Smooth muscle cell (in vitro differentiated cells): ENCODE data around the gene AK8. TPM values are rescaled to one million over a fixed set of nuclear protein-coding genes. Genes with fewer than 3 reads are reported as not detected.

Source experiments
- DNase-seq: peaks from one replicate; lab custom pipeline; 2025; ENCODE audit not compliant: unreplicated experiment; lab: John Stamatoyannopoulos, UW
- H2AFZ ChIP-seq: fragments of 200-600 bp; sonication (generic); 2 replicates; pipeline ENCODE4 v1.6.0; 2016; ENCODE audit warnings: antibody characterized with exemption, low read depth, mild to moderate bottlenecking
- H3F3A ChIP-seq: fragments of 200-600 bp; sonication (generic); 2 replicates; pipeline ENCODE4 v1.6.0; 2017; ENCODE audit warnings: antibody characterized with exemption, low read depth
- H3K27ac ChIP-seq: fragments of 200-600 bp; sonication (generic); 2 replicates; pipeline ENCODE4 v1.5.1; 2016; ENCODE audit warnings: low read depth, mild to moderate bottlenecking
- H3K27me3 ChIP-seq: fragments of 200-600 bp; sonication (generic); 2 replicates; pipeline ENCODE4 v1.6.1; 2016; ENCODE audit warnings: low read depth, mild to moderate bottlenecking
- H3K36me3 ChIP-seq: fragments of 200-600 bp; sonication (generic); 2 replicates; pipeline ENCODE4 v1.5.1; 2016; ENCODE audit warnings: low read depth
- H3K4me1 ChIP-seq: fragments of 200-600 bp; sonication (generic); 2 replicates; pipeline ENCODE4 v1.5.1; 2016; ENCODE audit warnings: low read depth
- H3K4me2 ChIP-seq: fragments of 200-600 bp; sonication (generic); 2 replicates; pipeline ENCODE4 v1.6.0; 2016; ENCODE audit warnings: mild to moderate bottlenecking
- H3K4me3 ChIP-seq: fragments of 200-600 bp; sonication (generic); 2 replicates; pipeline ENCODE4 v1.5.1; 2016; ENCODE audit warnings: mild to moderate bottlenecking
- H3K79me2 ChIP-seq: fragments of 200-600 bp; sonication (generic); 2 replicates; pipeline ENCODE4 v1.6.0; 2016; ENCODE audit warnings: low read depth, mild to moderate bottlenecking
- H3K9ac ChIP-seq: fragments of 200-600 bp; sonication (generic); 2 replicates; pipeline ENCODE4 v1.6.0; 2016; ENCODE audit warnings: low read depth
- H3K9me3 ChIP-seq: fragments of 200-600 bp; sonication (generic); replicated peaks from 2 replicates; pipeline ENCODE4 v1.5.1; 2016; ENCODE audit warnings: low read depth
- H4K20me1 ChIP-seq: fragments of 200-600 bp; sonication (generic); 2 replicates; pipeline ENCODE4 v1.6.0; 2016; ENCODE audit warnings: low read depth
- CTCF ChIP-seq: fragments of 200-600 bp; sonication (generic); IDR thresholded peaks from 2 replicates; pipeline ENCODE4 v1.5.1; 2017; ENCODE audit warnings: borderline replicate concordance, mild to moderate bottlenecking, antibody characterized with exemption; ENCODE audit not compliant: insufficient read depth, poor library complexity, severe bottlenecking
- WGBS: methylation state at CpG from one replicate; pipeline ENCODE4 v1.1.7; 2016; ENCODE audit warnings: low lambda C conversion rate; 5-methylcytosine and 5-hydroxymethylcytosine counted together
- polyA plus RNA-seq: library from polyadenylated mRNA; unstranded; fragments of >200 nt; fragmentation: Nextera tagmentation; extraction: Ambion mirVana; gene quantifications from 2 replicates; pipeline ENCODE4 v1.2.1, GENCODE V29; 2016
- total RNA-seq: library from RNA; depleted of rRNA; stranded (reverse); fragments of >200 nt; gene quantifications from 2 replicates; pipeline ENCODE4 v1.2.3, GENCODE V29; 2014

The AK8 gene
- total and polyA plus RNA-seq, 2 experiments from 2014 or later, result 0.67 to 1.4 TPM

- no peak overlapping the region for H3K4me3 ChIP-seq
- peaks cover 6% of the 10 kb centered on the region for H3K4me1 ChIP-seq
- DNase-seq, result no peak
- H3K9me3 ChIP-seq, result no peaks in the 10 kb centered on the region
- TF ChIP-seq CTCF, result no peak
- no peak overlapping the region for H2AFZ ChIP-seq
- H3K27ac ChIP-seq, result no peak overlapping the region
- WGBS, result 51% methylated on average over 8 of the region's 8 CpGs
- H3K9ac ChIP-seq, result no peak overlapping the region
- no peaks in the 10 kb centered on the region for H3K27me3 ChIP-seq
- H3K4me2 ChIP-seq, result peak overlapping the region; percentile 47
- no peaks in the 10 kb centered on the region for H3F3A ChIP-seq
- H4K20me1 ChIP-seq, result no peaks in the 10 kb centered on the region
- no peaks in the 10 kb centered on the region for H3K79me2 ChIP-seq
- no peaks in the 10 kb centered on the region for H3K36me3 ChIP-seq
Observed at GRCh38 chr9:132780230-132781007, 97.7 kb downstream of the AK8 start.

GRCh38 chr9:132776891-132777290 is 101.2 kb downstream of the AK8 start:
- 95% methylated on average over 6 of the region's 6 CpGs for WGBS

GRCh38 chr9:132776268-132776667 is 101.8 kb downstream of the AK8 start:
- WGBS, result 89% methylated on average over 11 of the region's 11 CpGs
- Histone ChIP-seq H3K27ac (no peak overlapping the region), H3K4me1 (peaks cover 6% of the 10 kb centered on the region), H3K9ac (no peak overlapping the region), H4K20me1 (no peaks in the 10 kb centered on the region), H3F3A (no peaks in the 10 kb centered on the region), H3K4me3 (no peak overlapping the region), H3K4me2 (no peak overlapping the region), H3K27me3 (no peaks in the 10 kb centered on the region), H3K9me3 (no peaks in the 10 kb centered on the region), H3K79me2 (no peaks in the 10 kb centered on the region), H2AFZ (no peak overlapping the region), H3K36me3 (no peaks in the 10 kb centered on the region)
- DNase-seq, result no peak
- TF ChIP-seq CTCF, result no peak

More at GRCh38 chr9:132776891-132777290, 101.2 kb downstream of the AK8 start:
- DNase-seq, result no peak
- no peaks in the 10 kb centered on the region for H3K79me2 ChIP-seq
- no peak overlapping the region for H3K4me2 ChIP-seq
- H3K9me3 ChIP-seq, result no peaks in the 10 kb centered on the region
- no peak overlapping the region for H3K27ac ChIP-seq
- peaks cover 6% of the 10 kb centered on the region for H3K4me1 ChIP-seq
- H4K20me1 ChIP-seq, result no peaks in the 10 kb centered on the region
- no peak overlapping the region for H2AFZ ChIP-seq
- H3K27me3 ChIP-seq, result no peaks in the 10 kb centered on the region
- no peak overlapping the region for H3K4me3 ChIP-seq
- no peaks in the 10 kb centered on the region for H3K36me3 ChIP-seq
- H3F3A ChIP-seq, result no peaks in the 10 kb centered on the region
- no peak for TF ChIP-seq CTCF
- no peak overlapping the region for H3K9ac ChIP-seq

GRCh38 chr9:132775720-132776119 is 102.4 kb downstream of the AK8 start:
- H3K27me3 ChIP-seq, result no peaks in the 10 kb centered on the region
- H2AFZ ChIP-seq, result no peak overlapping the region
- H3K27ac ChIP-seq, result no peak overlapping the region
- no peak for TF ChIP-seq CTCF
- no peak overlapping the region for H3K9ac ChIP-seq
- peaks cover 4% of the 10 kb centered on the region for H3K4me1 ChIP-seq
- H3K36me3 ChIP-seq, result no peaks in the 10 kb centered on the region
- no peaks in the 10 kb centered on the region for H3K79me2 ChIP-seq
- no peak for DNase-seq
- no peaks in the 10 kb centered on the region for H3F3A ChIP-seq
- no peak overlapping the region for H3K4me2 ChIP-seq
- H3K4me3 ChIP-seq, result no peak overlapping the region
- WGBS, result 96% methylated on average over 4 of the region's 4 CpGs
- no peaks in the 10 kb centered on the region for H4K20me1 ChIP-seq
- no peaks in the 10 kb centered on the region for H3K9me3 ChIP-seq
